NCI-H460 (cell line): Measurements from ENCODE around the gene MAD2L1BP. TPM values are rescaled to one million over a fixed set of nuclear protein-coding genes. Genes with fewer than 3 reads are reported as not detected.
A peak's percentile ranks its signal among the peaks of the same experiment; 100 is the strongest.

Experiments
- DNase-seq: peaks from one replicate; pipeline ENCODE4 v3.0.0-alpha.2; 2016; ENCODE audit warnings: low read depth; ENCODE audit errors: extremely low read depth
- total RNA-seq: library from RNA; depleted of rRNA; stranded (reverse); fragments of >200 nt; shearing (Covaris generic); gene quantifications from 2 replicates; pipeline ENCODE4 v1.2.3, GENCODE V29; 2014

MAD2L1BP gene
- total RNA-seq, 1 experiment from 2014 or later, result 23.9 TPM

GRCh38 chr6:43665376-43665775, 29.7 kb downstream of the MAD2L1BP start:
- DNase-seq, result no peak

DNA sequence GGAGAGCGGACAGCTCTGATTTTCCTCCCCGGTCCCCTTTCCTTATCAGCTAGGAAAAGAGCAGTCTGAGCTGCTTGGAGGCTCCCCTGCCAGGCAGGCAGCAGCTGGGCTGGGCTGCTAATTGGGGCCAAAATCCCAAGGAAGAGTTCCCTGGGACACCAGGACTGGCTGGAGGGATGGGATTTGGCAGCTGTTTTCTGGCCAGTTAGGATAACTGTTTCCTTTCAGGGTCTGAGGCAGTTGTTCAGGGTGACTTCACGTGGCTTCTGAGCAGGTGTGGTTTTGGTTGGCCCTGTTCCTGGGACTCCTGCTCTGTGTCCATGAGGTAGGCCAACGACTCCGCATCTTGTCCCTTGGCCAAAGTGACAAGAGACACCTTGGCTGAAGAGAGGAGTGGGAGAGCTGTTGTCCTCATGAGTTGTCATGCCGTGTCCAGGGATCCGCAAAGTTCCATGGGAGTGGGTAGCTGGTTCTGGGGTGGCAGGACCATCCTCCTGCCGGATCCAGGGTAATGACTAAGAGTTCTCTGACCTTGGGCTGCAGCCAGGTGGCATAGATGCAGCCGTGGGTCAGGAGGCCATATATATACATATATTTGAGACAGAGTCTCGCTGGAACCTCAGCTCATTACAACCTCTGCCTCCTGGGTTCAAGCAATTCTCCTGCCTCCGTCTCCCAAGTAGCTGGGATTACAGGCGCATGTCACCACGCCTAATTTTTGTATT, 30.7 kb downstream of the MAD2L1BP start:
- no peak for DNase-seq

- DNase-seq, result peak; percentile 64
Measured at GRCh38 chr6:43667245-43668150, 31.9 kb downstream of the MAD2L1BP start.

DNA sequence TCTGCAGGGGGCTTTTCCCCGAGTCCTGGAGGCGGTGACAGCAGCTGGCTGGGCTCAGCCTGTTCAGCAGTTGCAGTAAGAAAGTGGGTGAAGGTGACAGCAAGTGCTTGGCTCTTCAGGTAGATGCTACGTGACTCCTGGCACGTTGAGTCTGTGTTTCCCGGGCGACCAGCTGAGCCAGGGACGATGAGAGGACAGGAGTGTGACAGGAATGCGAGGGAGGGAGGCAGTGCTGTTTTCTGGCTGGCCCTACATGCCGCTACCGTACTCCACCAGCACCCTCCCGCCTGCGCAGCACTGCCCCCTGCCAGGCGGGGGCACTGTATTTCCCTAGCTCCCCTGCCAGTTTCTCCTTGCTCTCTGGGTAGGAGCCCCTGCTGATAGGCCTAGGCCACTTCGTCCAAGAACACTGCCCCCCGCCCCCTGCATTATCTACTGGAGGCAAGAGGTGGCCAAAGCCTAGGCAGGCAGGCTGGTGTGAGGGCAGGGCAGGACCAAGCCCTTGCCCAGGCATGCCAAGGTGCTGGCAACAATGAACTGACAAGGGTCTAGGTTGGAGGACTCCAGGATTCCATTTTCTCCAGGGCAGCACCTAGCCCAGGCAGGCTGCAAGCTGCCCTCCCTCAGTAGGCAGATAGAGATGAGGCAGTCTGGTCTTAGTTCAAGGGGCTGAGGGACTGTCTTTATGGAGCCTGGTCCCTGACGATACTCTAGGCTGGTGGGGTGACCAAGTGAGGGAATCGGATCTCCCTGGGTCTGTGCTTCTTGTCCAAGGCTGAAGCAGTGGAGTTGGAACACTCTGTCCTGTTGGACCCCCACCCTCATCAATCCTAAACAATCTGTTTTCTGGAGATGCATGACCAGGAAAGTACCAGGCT, 32.8 kb downstream of the MAD2L1BP start:
- DNase-seq, result peak; percentile 33

DNA sequence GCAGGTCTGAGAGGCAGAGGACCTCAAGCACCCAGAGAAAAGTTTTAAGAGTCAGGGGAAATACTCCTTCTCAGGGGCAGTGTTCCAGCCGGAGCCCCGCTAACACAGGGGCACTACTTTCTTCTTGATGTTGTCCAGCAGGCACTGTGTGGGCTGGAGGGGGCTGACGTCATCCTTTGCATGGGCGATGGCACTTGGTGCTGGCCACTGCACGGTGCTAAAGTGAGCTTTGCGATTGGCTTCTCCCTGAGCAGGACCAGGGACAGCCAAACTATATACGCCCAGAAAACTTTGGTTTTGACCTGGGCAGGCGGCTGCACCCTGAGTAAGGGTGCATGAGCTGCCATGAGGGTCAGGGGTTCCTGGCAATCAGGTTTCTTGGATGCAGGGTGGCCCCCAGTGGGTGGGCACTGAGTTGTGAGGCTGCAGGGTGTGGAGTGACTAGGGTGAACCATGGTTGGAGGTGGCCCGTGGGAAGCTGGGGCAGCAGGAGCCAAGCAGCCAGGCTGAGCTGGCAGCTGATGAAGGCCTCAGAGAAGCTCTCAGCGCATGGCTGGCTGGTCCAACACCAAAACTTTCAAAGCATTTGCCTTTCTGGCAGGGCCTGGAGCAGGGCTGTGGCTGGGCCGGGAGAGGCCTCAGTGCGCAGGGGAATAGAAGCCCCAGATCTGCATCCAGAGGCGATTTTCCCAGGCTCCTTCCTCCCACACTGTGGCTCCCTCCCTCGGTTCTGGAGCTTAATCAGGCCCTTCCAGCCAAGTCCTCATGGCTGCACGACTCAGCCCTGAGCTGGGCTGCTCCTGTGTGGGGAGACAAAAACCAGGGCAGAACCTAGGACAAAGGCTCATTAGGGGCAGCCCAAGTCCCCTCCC, 33.6 kb downstream of the MAD2L1BP start:
- DNase-seq, result no peak

DNA sequence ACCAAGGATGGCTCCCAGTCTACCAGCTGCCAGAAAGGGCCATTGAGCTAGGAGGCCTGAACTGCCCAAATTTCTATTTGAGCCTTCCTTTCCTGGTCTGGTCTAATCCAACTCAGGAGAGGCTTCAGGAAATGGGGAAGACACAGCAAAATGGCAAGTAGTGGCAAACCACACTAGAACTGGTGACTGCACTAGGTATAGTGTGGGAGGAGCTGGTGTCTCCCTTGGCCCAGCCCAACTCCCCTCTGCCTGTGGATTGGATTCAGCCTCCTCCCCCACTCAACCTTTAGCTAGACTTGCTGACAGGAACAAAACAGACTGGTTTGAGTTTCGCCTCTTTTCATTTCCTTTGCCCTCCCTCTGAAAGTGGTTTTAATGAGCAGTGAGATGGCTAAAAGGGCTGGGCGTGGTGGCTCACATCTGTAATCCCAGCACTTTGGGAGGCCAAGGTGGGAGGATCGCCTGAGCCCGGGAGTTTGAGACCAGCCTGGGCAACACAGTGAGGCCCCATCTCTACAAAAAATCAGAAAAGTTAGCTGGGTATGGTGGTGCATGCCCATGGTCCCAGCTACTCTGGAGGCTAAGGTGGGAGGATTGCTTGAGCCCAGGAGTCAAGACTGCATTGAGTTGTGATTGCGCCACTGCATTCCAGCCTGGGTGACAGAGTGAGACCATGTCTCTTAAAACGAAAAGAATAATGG, 34.4 kb downstream of the MAD2L1BP start:
- no peak for DNase-seq

GRCh38 chr6:43670623-43670986, 35.0 kb downstream of the MAD2L1BP start:
- no peak for DNase-seq

DNA sequence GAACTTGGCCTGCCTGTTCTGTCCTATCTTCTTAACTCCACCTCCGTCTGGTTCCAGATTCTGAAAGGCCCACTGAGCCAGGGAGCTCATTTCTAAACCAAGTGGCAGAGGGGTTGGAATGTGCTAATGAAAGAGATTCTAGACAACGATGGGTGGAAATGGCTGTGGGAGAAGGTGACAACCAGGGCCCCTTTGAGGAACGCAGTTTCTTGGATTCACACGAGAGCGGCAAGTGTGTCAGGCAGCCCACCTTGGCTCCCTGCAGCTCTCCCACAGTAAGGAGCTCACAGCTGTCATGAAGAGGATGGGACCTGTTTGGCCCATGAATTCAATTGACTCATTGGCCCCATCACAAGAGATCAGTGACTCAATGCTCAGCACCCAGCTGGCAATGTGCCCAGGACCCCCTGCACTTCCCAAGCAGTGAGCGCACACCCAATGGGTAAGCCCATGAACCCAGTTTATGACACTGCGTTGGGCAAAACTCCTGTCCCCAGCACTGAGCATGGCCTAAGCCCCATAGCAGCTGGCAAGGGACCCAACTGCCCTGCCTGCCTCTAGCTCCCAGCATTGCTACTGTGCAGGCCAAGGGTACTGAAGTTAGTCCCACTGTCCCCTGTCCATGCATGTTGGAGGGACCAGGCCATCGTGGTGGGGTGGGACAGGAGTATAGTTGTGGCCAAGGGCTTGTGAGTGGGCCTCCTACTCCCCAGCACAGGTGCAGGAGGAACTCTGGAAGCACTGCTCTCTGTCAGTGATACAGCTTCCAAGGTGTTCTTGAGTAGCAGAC, 35.6 kb downstream of the MAD2L1BP start:
- DNase-seq, result no peak

- no peak for DNase-seq
Measured at GRCh38 chr6:43671801-43672690, 36.4 kb downstream of the MAD2L1BP start.

- DNase-seq, result no peak
Measured at GRCh38 chr6:43673444-43674084, 37.9 kb downstream of the MAD2L1BP start.

DNA sequence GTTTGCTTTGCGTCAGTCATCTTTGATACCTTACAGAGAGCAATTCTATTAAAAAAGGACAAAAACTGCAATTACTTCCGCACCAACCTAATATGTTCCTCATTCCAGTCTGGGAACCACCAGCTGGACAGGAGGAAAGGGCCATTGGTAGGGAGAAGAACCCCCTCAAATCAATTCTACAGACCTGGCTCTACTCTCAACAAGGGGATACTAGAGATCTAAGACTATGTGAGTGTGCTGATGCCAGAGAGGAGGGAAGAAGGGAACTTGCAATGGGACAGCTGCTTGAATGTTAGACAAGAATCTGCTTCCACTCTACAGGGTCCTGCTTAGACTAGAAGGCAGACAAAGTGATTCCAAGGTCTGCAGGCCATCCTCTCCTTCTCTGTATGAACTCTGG, 38.7 kb downstream of the MAD2L1BP start:
- DNase-seq, result no peak

DNA sequence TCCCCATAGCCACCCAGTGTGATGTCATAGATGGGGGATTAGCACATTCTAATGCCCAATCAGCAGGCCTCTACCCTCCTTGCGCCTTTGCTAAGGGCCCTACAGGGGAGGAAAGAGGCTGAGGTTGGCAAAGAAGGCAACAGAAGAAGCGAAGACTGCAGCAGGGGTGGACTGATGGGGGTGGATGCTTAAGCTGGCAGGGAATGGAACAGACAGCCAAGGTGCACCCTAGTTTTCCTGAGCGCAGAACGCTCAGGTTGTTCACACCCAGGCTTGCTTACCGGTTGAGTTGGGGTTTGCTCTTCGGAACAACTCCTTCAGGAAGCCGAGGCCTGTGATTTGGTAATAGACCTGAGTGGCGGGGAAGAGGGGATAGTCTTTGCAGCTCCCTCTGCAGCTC, 39.3 kb downstream of the MAD2L1BP start:
- no peak for DNase-seq

DNA sequence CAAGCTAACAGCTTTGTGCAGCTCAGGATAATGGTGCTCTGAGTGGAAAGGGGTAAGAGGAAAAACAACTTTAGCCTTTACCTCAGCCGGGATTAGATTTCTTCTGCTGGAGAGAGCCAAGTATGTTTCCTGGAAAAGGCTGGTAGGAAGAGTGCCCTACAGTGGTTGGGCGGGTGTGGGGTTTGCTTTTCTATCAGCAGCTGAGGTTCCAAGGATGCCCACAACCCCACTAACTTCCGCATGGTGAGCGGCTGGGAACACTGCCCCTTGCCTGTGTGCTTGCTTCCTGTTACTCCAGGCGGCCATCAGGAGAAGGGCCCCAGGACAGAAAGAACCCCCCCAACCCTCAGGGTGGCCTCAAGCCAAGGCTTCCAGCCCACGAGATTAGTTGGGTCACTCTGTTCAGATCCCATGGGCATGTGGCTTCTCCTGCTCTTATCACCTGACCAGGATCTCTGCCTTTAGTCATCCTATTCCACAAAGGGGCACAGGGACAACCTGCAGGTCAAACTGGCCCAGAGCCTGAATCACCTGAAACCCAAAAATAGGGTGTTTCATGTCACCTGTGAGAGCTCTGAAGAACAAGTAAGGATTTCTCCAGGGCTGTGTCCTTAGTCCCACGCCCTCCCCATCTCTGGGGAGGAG, 41.4 kb downstream of the MAD2L1BP start:
- DNase-seq, result no peak

DNA sequence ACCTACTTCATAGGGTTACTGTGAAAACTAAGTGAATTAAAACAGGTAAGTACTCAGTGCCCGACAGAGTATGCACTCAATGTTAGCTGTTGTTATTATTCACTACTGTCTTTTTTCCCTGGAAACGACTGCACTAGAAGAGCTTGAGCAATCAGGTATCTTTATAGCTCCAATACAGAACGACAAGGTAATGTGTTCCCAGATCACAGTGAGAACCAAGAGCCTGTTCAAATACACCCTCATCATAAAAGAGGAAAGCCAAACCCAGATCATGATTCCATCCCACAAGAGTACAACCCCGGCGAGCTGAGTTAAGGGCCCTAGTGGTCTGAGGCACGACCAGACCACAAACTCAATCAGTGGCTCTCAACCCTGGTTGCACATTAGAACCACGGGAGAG, 42.1 kb downstream of the MAD2L1BP start:
- DNase-seq, result no peak

DNA sequence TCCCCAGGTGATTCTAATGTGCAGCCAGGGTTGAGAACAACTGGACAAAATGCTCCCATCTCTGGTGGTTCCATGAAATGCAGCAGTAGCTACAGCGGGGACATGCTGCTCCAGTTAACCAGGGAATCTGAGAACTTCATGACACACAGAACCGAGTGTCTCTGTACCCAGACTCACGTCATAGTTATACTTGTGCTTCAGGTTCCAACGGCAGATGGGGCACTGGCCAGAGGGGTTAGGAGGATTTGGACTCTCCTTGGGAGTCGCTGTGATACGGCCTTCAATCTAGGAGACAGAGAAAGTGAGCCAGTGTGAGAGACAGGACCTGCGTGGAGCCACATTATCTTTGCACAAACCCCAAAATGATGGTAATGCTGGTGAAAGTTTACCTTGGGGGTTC, 42.7 kb downstream of the MAD2L1BP start:
- DNase-seq, result no peak

GRCh38 chr6:43679057-43679456, 43.4 kb downstream of the MAD2L1BP start:
- no peak for DNase-seq
